Glutamatergic neuron (in vitro differentiated cells): ENCODE measurements around the gene RIPK3. TPM values are rescaled to one million over a fixed set of nuclear protein-coding genes. Genes with fewer than 3 reads are reported as not detected.
"Not testable (repeated sequence)": the region's sequence is repeated elsewhere in the genome, so short reads cannot be mapped to it uniquely, and the experiment has no call there.

ENCODE experiments used
- DNase-seq: peaks from one replicate; pipeline ENCODE4 v3.0.0; 2022
- H3K27ac Mint-ChIP-seq: one replicate; pipeline ENCODE4 v1.8.0; 2020; ENCODE audit warnings: mild to moderate bottlenecking, mixed read lengths, inconsistent platforms; ENCODE audit not compliant: unreplicated experiment
- H3K27me3 Mint-ChIP-seq: one replicate; pipeline ENCODE4 v1.8.0; 2020; ENCODE audit warnings: mild to moderate bottlenecking, moderate library complexity, mixed read lengths, inconsistent platforms; ENCODE audit not compliant: unreplicated experiment
- H3K36me3 Mint-ChIP-seq: one replicate; pipeline ENCODE4 v1.8.0; 2020; ENCODE audit warnings: mild to moderate bottlenecking, mixed read lengths, inconsistent platforms; ENCODE audit not compliant: unreplicated experiment
- H3K4me1 Mint-ChIP-seq: one replicate; pipeline ENCODE4 v1.8.0; 2020; ENCODE audit warnings: mild to moderate bottlenecking, low read depth, mixed read lengths, inconsistent platforms; ENCODE audit not compliant: unreplicated experiment
- H3K4me3 Mint-ChIP-seq: one replicate; pipeline ENCODE4 v1.8.0; 2020; ENCODE audit warnings: mild to moderate bottlenecking, mixed read lengths, inconsistent platforms; ENCODE audit not compliant: unreplicated experiment
- H3K9me3 Mint-ChIP-seq: one replicate; pipeline ENCODE4 v1.8.0; 2020; ENCODE audit warnings: mild to moderate bottlenecking, moderate library complexity, mixed read lengths, inconsistent platforms; ENCODE audit not compliant: unreplicated experiment
- CTCF ChIP-seq: fragments of 200-600 bp; sonication (generic); IDR thresholded peaks from one replicate; pipeline ENCODE4 v1.5.0; 2021; ENCODE audit not compliant: partially characterized antibody, unreplicated experiment
- long read RNA-seq: library from polyadenylated mRNA; unstranded; transcript quantifications from one replicate; pipeline ENCODE4 v2.0.0, GENCODE V29; 2020; ENCODE audit not compliant: unreplicated experiment
- total RNA-seq: library from RNA; stranded (reverse); fragmentation: NEBNext Ultra II Directional; extraction: Animal tissue kit (Norgen Biotek cat#: 25700); gene quantifications from one replicate; pipeline ENCODE4 v1.2.1, GENCODE V29; 2021; ENCODE audit not compliant: unreplicated experiment

The RIPK3 gene
- not detected for total RNA-seq
- long read RNA-seq: 0 reads

DNA sequence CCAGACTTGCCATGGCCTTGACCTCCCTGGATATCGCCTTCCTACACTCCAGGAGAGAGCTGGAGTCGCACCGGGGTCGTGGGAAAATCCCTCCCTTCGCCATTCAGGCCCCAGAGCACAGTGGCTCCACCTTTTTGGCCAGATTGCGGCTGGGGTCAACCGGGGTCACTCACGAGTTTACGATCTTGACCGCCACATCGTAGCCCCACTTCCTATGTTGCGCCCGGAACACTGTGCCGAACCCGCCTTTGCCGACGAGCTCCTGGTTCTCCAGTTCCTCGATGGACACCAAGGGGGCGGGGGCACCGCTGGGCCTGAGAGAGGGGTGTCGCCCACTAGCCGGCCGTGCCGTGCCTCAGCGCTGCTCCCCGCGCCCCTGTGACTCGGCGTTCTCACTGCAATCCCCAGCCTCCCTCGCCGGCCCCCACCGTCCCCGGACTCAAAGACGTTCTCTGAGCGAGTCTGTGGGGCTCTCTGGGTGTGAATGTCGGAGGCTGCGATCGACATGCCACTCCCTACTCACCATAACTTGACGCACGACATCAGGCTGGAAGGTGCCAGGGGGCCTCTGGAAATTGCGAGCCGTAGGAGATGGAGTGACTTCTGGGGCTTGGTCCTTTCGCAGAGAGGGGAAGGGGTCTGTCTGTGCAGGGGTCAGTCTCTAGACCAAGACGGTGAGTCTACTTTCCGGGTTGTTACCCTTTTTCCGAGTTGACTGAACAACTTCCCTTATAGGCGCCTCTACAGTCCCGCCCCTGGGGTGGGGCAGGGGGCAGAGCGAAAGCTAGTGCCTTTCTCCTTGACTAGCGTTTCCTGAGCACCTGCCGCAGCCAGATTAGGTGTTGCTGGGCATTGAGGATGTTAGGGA, at the start of gene RIPK3:
RIPK3 (minus strand) TSS at position 708 of the 868 bp plus-strand sequence; CDS start at position 543, 165 bp downstream.
- H3K27me3 Mint-ChIP-seq: peaks cover 20% of the 10 kb centered on the region
- H3K4me3 Mint-ChIP-seq: no peak within 1 kb of the TSS
- H3K36me3 Mint-ChIP-seq: no peaks in the 10 kb centered on the region
- H3K9me3 Mint-ChIP-seq: no peaks in the 10 kb centered on the region
- peak; percentile 25 for DNase-seq
- TF ChIP-seq CTCF: no peak
- no peak within 1 kb of the TSS for H3K27ac Mint-ChIP-seq
- peaks cover 2% of the 10 kb centered on the region for H3K4me1 Mint-ChIP-seq

- H3K4me3 Mint-ChIP-seq: no peak overlapping the region
Observed at GRCh38 chr14:24389226-24389848, 49.5 kb upstream of the RIPK3 start.

DNA sequence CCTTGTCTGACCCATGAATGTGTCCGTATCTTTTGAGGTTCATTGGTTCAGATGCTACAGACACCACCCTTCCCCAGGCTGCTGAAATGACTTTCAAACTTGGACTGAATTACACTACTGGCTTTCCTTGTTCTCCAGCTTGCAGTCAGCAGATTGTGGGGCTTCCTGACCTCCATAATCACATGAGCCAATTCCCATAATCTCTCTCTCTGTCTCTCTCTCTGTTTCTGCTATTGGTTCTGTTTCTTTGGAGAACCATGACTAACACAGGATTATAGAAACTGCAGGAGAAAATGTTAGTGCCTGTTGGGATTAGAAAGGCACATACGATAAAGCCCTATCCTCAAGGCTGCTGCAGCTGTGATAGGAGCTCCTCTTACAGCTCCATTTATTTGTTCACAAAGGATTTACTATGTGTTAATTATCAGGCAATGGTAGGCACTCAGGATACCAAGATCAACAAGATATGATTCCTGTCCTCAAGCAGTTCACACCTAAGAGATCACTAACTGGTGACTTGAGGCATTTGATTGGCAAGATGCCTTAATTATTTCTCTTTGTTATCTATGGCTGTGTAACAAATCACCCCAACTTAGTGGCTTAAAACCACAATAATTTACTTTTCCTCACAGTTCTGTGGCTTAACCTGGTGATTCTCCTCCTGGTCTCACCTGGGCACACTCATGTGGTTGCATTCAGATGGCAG, 48.8 kb upstream of the RIPK3 start:
- no peaks in the 10 kb centered on the region for H3K4me1 Mint-ChIP-seq
- no peak overlapping the region for H3K4me3 Mint-ChIP-seq
- H3K27me3 Mint-ChIP-seq: peaks cover 4% of the 10 kb centered on the region
- DNase-seq: no peak
- no peak for TF ChIP-seq CTCF
- H3K36me3 Mint-ChIP-seq: no peaks in the 10 kb centered on the region
- H3K9me3 Mint-ChIP-seq: peaks cover 1% of the 10 kb centered on the region
- no peak overlapping the region for H3K27ac Mint-ChIP-seq

More at GRCh38 chr14:24389226-24389848, 49.5 kb upstream of the RIPK3 start:
- no peak for TF ChIP-seq CTCF
- no peak for DNase-seq
- no peak overlapping the region for H3K27ac Mint-ChIP-seq
- H3K27me3 Mint-ChIP-seq: peaks cover 4% of the 10 kb centered on the region
- peaks cover 1% of the 10 kb centered on the region for H3K9me3 Mint-ChIP-seq
- H3K36me3 Mint-ChIP-seq: no peaks in the 10 kb centered on the region
- no peaks in the 10 kb centered on the region for H3K4me1 Mint-ChIP-seq

DNA sequence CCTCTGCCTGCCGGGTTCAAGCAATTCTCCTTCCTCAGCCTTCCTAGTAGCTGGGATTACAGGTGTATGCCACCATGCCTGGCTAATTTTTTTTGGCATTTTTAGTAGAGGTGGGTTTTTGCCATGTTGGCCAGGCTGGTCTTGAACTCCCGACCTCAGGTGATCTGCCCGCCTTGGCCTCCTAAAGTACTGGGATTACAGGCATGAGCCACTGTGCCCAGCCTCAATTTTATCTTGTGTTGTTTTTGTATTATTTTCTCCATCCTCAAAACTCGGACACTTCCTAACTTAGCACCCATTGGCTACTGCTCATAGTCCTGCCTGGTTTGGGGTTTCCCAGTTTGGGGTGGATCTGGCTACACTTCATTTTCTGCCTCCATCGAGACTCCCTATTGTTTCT, 47.8 kb upstream of the RIPK3 start:
- H3K9me3 Mint-ChIP-seq, H3K27ac Mint-ChIP-seq, H3K27me3 Mint-ChIP-seq, H3K36me3 Mint-ChIP-seq, H3K4me3 Mint-ChIP-seq, DNase-seq, H3K4me1 Mint-ChIP-seq: not testable (repeated sequence)

DNA sequence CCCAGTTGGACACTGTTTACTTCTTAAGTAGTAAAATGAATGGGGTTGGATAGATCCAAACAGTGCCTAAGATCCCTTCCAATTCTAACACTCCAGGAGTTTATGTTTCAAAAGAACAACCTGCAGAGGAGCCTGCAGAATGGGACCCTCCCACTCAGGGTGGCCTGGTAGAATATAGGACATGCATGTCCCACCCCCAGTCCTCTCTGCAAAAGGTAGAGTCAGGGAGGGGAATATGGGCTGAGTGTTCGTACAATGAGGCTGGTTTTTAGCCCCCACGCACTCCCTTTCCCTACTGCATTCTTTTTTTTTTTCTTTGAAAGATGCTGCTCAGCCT, 47.2 kb upstream of the RIPK3 start:
- H3K27me3 Mint-ChIP-seq: peaks cover 2% of the 10 kb centered on the region
- TF ChIP-seq CTCF: no peak
- H3K36me3 Mint-ChIP-seq: no peaks in the 10 kb centered on the region
- DNase-seq: no peak
- peaks cover 3% of the 10 kb centered on the region for H3K4me1 Mint-ChIP-seq
- H3K27ac Mint-ChIP-seq: no peak overlapping the region
- H3K9me3 Mint-ChIP-seq: peaks cover 1% of the 10 kb centered on the region
- no peak overlapping the region for H3K4me3 Mint-ChIP-seq
